Activated gamma-delta T cell treated with Interleukin-2 at 50 U/mL for 16 hours (primary cell): ENCODE data around the gene RPTOR.

Experiments used
- DNase-seq: peaks from one replicate; pipeline ENCODE4 v3.0.0-alpha.2; 2020

Gene RPTOR

GRCh38 chr17:80992948-80993624, 448.4 kb downstream of the RPTOR start:
- DNase-seq: no peak

- DNase-seq: no peak
Observed at GRCh38 chr17:80995131-80995530, 450.5 kb downstream of the RPTOR start.

GRCh38 chr17:80996422-80997305, 452.0 kb downstream of the RPTOR start:
- DNase-seq: no peak

DNA sequence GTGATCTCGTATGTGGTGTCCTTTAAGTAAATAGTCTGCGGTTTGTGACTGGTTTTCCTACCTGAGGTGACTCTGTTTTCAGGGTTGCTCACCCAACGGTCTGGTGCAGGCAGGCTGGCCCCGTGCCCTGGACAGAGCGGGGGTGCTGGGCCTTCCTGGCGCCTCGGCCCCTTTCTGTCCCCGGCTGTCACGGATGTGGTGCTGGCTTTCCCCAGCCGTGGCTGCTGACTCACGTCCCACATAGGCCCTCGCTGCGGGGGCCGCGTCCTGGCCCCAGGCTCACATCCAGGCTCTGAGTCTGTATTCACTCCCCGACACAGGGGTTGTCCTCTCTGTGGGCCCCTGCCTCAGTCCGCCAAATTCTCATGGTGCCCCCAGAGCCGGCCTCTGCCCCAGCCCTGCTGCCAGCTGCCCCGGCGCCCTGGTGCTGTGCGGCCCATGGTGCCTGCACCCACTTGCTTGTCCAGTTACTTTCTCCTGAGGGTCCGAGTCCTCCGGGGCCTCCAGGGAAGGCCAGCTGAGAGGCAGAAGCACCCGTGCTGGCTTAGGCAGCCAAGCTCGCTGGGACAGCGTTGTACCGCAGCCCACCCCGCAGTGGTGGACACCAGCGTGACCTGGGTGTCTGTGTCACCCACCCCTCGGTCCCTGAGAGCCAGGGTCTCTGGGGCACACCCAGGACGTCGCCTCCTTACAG, 452.9 kb downstream of the RPTOR start:
- no peak for DNase-seq

- DNase-seq: no peak
Observed at GRCh38 chr17:80998118-80998747, 453.6 kb downstream of the RPTOR start.

DNA sequence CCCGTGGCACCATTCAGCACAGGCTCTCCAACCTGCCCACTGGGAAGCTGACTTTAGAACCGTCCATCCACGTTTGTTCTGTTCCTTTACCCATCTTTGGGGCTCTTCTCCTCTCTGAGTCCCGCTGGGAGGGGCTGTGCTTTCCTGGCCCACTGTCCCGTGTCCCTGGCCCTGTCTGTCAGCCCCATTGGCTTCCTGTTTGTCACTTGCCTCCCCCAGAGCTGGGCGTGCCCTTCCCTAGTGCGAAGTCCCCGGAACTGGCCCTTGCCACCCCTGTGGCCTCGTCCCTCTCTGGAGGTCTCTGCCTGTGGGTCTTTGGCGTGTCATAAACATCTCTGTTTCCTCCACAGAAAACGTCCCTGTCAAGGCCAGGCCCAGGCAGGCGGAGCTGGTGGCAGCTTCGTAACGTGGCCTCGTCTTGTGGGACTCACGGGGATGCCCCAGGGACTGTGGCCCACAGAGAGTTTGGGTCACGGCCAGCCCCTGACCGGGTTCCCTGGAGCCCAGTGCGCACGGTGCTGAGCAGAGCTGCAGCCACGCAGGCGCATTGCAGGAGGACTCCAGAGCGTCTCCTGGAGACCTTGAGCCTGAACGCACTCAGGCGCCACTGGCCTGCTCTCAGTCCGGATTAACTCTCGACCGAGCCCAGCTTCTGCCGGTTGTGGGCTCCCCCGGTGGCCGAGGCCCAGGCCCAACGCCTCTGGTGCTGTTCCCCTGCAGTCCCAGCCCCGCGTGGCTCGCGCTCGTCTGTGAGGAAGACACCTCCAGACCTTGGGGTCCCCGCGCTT, 454.3 kb downstream of the RPTOR start:
- DNase-seq: no peak

GRCh38 chr17:80999536-81000333, 455.1 kb downstream of the RPTOR start:
- DNase-seq: no peak

GRCh38 chr17:81000334-81000630, 455.6 kb downstream of the RPTOR start:
- no peak for DNase-seq

- no peak for DNase-seq
Observed at GRCh38 chr17:81000631-81001357, 456.2 kb downstream of the RPTOR start.

DNA sequence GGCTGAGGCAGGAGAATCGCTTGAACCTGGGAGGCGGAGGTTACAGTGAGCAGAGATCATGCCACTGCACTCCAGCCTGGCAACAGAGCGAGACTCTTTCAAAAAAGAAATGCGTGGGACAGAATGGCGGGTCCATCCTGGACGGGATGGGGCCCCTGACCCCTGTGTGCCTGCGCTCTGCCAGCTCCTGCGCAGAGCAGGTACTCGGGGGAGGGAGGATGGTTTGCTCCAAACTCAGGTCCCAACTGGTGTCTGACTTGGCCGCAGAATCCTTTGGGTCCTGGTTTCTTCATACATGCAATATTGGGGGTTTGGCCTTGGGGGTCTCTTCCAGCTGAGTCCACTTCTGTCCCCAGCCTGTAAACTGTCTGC, 457.4 kb downstream of the RPTOR start:
- no peak for DNase-seq

- DNase-seq: no peak
Observed at GRCh38 chr17:81002409-81003361, 458.0 kb downstream of the RPTOR start.

- DNase-seq: no peak
Observed at GRCh38 chr17:81003711-81004475, 459.3 kb downstream of the RPTOR start.

DNA sequence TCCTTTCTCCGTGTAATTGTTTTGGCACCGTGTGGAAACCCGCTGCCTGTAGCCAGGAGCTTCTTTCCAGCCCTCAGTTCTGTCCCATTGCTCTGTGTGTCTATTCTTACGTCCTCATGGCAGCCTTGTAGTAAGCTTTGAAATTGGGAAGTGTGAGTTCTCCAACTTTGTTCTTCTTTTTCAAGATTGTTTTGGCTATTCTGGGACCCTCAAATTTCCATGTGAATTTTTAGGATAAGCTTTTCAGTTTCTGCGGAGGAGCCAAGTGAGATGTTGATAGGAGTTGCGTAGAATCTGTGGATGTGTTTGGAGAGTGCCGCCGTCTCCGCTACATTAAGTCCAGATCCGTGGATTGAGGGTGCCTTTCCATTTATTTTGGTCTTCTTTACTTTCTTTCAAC, 462.3 kb downstream of the RPTOR start:
- no peak for DNase-seq

- DNase-seq: no peak
Observed at GRCh38 chr17:81008140-81008539, 463.5 kb downstream of the RPTOR start.

DNA sequence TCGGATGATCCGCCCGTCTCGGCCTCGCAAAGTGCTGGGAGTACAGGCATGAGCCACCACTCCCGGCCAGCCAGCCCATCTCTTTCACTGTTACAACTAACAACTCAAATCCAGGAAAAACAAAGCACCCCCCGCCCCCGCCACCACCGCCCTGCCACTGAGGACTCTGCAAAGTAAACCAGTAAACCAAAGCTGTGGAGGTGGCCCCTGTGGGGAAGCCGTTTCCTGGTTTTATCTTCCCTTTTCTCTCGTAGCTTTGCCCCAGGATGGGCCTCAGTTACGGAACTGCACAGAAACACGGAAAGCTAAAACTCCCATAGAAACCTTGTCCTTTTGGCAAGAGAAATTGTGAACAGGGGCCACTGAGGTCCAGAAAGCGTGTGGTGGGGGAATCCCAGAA, 464.5 kb downstream of the RPTOR start:
- DNase-seq: no peak

DNA sequence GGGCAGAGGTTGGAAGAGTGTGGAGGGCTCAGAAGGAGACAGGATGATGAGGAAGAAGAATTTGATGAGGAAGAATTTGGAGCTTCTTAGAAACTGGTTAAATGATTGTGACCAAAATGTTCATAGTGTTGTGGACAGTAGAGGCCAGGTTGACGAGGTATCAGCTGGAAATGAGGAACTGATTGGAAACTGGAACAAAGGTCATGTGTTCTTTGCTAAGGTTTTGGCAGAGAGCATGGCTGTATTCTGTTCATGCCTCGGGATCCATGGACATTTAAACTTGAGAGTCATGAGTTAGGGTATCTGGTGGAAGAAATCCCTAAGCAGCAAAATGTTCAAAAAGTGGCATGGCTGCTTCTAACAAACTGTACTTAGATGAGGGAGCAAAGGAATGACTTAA, 466.3 kb downstream of the RPTOR start:
- DNase-seq: no peak

- no peak for DNase-seq
Observed at GRCh38 chr17:81011951-81012350, 467.3 kb downstream of the RPTOR start.

DNA sequence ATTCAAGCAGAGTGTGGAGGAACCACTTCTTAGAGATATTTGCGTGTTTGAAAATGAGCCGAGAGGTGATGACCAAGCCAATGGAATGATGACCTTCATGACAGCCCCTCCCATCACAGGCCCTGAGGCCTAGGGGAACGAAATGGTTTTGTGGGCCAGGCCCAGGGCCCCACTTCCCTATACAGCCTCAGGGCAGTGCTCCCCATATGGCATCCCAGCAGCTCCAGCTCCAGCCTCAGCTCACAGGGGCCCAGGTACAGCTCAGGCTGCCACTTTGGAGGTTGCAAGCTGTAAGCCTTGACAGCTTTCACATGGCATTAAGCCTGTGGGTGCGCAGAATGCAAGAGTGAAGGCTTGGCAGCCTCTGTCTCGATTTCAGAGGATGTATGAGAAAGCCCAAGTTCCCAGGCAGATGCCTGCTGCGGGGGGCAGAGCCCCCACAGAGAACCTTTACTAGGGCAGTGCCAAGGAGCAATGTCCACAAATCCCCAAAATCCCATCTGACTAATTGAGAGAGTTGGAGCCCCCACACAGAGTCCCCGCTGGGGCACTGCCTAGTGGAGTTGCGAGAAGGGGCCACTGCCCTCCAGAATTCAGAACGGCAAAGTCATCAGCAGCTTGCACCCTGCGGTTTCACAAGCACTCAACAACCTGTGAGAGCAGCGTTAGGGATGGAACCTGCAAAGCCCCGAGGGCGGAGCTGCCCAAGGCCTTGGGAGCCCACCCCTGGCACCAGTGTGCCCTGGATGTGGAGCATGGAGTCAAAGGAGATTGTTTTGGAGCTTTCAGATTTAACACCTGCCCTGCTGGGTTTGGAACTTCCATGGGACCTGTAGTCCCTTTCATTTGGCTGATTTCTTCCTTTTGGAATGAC, 468.2 kb downstream of the RPTOR start:
- no peak for DNase-seq
